NCI-H2196 treated with DMSO at 0.1 percent for 48 hours (cell line): ENCODE results near the gene CYP4F12.

Experiments used
- DNase-seq: peaks from one replicate; lab custom pipeline; 2025; ENCODE audit not compliant: unreplicated experiment; lab: John Stamatoyannopoulos, UW

CYP4F12 gene

GRCh38 chr19:15672580-15673175 lies at the start of gene CYP4F12:
Gene CYP4F12 (plus strand): TSS chr19:15673087. CDS start chr19:15673530, 443 bp downstream.
- DNase-seq: peak; percentile 54

- no peak for DNase-seq
Observed at GRCh38 chr19:15623711-15624318, 49.1 kb upstream of the CYP4F12 start.

GRCh38 chr19:15628236-15629002 lies 44.5 kb upstream of the CYP4F12 start:
- DNase-seq: no peak

- DNase-seq: peak; percentile 59
Observed at GRCh38 chr19:15629003-15629880, 43.6 kb upstream of the CYP4F12 start.

- no peak for DNase-seq
Observed at GRCh38 chr19:15631817-15632216, 41.1 kb upstream of the CYP4F12 start.

GRCh38 chr19:15633082-15633835 lies 39.6 kb upstream of the CYP4F12 start:
- DNase-seq: no peak

GRCh38 chr19:15634105-15634504 lies 38.8 kb upstream of the CYP4F12 start:
- DNase-seq: no peak

GRCh38 chr19:15635016-15635805 lies 37.7 kb upstream of the CYP4F12 start:
- no peak for DNase-seq

GRCh38 chr19:15636026-15636425 lies 36.9 kb upstream of the CYP4F12 start:
- DNase-seq: no peak

- DNase-seq: no peak
Observed at GRCh38 chr19:15639596-15639995, 33.3 kb upstream of the CYP4F12 start.

GRCh38 chr19:15640294-15640903 lies 32.5 kb upstream of the CYP4F12 start, which contains the start of gene CYP4F3:
Gene CYP4F3 (plus strand): TSS chr19:15640897. CDS start chr19:15641416, 519 bp downstream.
- peak; percentile 92 for DNase-seq

GRCh38 chr19:15640904-15641597 lies 31.8 kb upstream of the CYP4F12 start:
- peak; percentile 62 for DNase-seq

GRCh38 chr19:15641901-15642491 lies 30.9 kb upstream of the CYP4F12 start:
- DNase-seq: no peak

GRCh38 chr19:15642807-15643206 lies 30.1 kb upstream of the CYP4F12 start:
- no peak for DNase-seq

- DNase-seq: no peak
Observed at GRCh38 chr19:15643387-15643786, 29.5 kb upstream of the CYP4F12 start.

- no peak for DNase-seq
Observed at GRCh38 chr19:15644066-15644741, 28.7 kb upstream of the CYP4F12 start.

- no peak for DNase-seq
Observed at GRCh38 chr19:15644816-15645215, 28.1 kb upstream of the CYP4F12 start.

- no peak for DNase-seq
Observed at GRCh38 chr19:15649526-15649925, 23.4 kb upstream of the CYP4F12 start.
